ENCODE data around the gene NOL4L.
"Not testable (repeated sequence)": the region's sequence is repeated elsewhere in the genome, so short reads cannot be mapped to it uniquely, and the experiment has no call there.

- not testable (repeated sequence) for TF ChIP-seq CTCF (optimal IDR thresholded peaks at IDR 0.05 in 1 of 3, IDR thresholded peaks at IDR 0.05 in 1 of 3, conservative IDR thresholded peaks at IDR 0.05 in 1 of 3; ENCODE audit: extremely low read depth in 1 of 3, insufficient read depth in 2 of 3, low read length in 3 of 3); EZH2 (IDR thresholded peaks at IDR 0.05; ENCODE audit: low read length)
Observed at GRCh38 chr20:32578062-32578461, 7.1 kb downstream of the NOL4L start.

Measured in keratinocyte (primary cell).